HepG2 (cell line): ENCODE results near the gene C9orf43. TPM values are rescaled to one million over a fixed set of nuclear protein-coding genes. Genes with fewer than 3 reads are reported as not detected.

Experiments
- ATAC-seq: fragments of 200-7000 bp; cut with Tn5 transposase; 3 replicates; pipeline ENCODE4 v1.9.1; 2020; ENCODE audit warnings: mild to moderate bottlenecking, moderate library complexity
- BruUV-seq: library from RNA; stranded (reverse); fragments of 400-500 nt; replicated peaks from 2 replicates; lab custom pipeline; 2021; lab: Mats Ljungman, UMichigan
- CTCF ChIA-PET: fragments of 300-600 bp; formaldehyde crosslinking; extraction: SDS; loops from one replicate; lab custom pipeline; 2021; ENCODE audit warnings: low total read pairs, inconsistent platforms, low intra/inter-chr PET ratio; lab: Yijun Ruan, JAX
- POLR2A ChIA-PET: fragments of 350-600 bp; sonication (Branson Sonifier 250); formaldehyde crosslinking; loops from one replicate; lab custom pipeline; 2020; ENCODE audit warnings: antibody characterized with exemption, inconsistent platforms; lab: Yijun Ruan, JAX
- DNase-seq: peaks from one replicate; pipeline ENCODE4 v3.0.0-alpha.2; 2015; ENCODE audit warnings: low spot score
- FAIRE-seq: peaks from 3 replicates; lab custom pipeline; 2011; peaks lifted over from hg19 to GRCh38; lab: Jason Lieb, UNC
- H2AFZ ChIP-seq: one replicate; pipeline ENCODE4 v1.6.1; 2011; ENCODE audit warnings: low read length, inconsistent platforms
- H3K27ac ChIP-seq: fragments of 300-600 bp; 3 replicates; pipeline ENCODE4 v1.8.0; 2011; ENCODE audit warnings: mixed run types, mild to moderate bottlenecking, mixed read lengths, low read length, inconsistent platforms; ENCODE audit not compliant: insufficient read depth; ENCODE audit errors: extremely low read length
- H3K27me3 ChIP-seq, 2 experiments: fragments of 200-600 bp in 1 of 2; 2 replicates in 1 of 2; 3 replicates in 1 of 2; pipeline versions ENCODE4 v1.6.0 to v1.8.0; 2011; ENCODE audit warnings: low read length in 2 of 2, mild to moderate bottlenecking in 2 of 2, moderate library complexity in 2 of 2, inconsistent platforms in 1 of 2; ENCODE audit not compliant: insufficient read depth in 2 of 2, control insufficient read depth in 1 of 2
- H3K36me3 ChIP-seq, 2 experiments: fragments of 200-600 bp in 1 of 2; replicated peaks in 1 of 2; 2 replicates in 1 of 2; 3 replicates in 1 of 2; pipeline versions ENCODE4 v1.5.1 to v1.8.0; 2011; ENCODE audit warnings: low read length in 2 of 2, inconsistent platforms in 1 of 2; ENCODE audit not compliant: insufficient read depth in 2 of 2, control insufficient read depth in 1 of 2
- H3K4me1 ChIP-seq: 2 replicates; pipeline ENCODE4 v1.5.1; 2012; ENCODE audit warnings: low read length, inconsistent platforms; ENCODE audit not compliant: insufficient read depth
- H3K4me2 ChIP-seq: 2 replicates; pipeline ENCODE4 v1.6.0; 2011; ENCODE audit warnings: low read depth, low read length, inconsistent platforms
- H3K4me3 ChIP-seq, 3 experiments: fragments of 200-600 bp in 1 of 3; sonication (generic), shearing (Covaris generic) in 1 of 3; replicated peaks in 1 of 3; 2 replicates each; pipeline ENCODE4 v1.5.1; 2011 to 2016; ENCODE audit warnings: low read length in 3 of 3, inconsistent platforms in 2 of 3, low read depth in 2 of 3, mild to moderate bottlenecking in 2 of 3, control low read depth in 1 of 3, mixed read lengths in 1 of 3; ENCODE audit not compliant: insufficient read depth in 1 of 3
- H3K79me2 ChIP-seq: one replicate; pipeline ENCODE4 v1.6.1; 2011; ENCODE audit warnings: low read length, inconsistent platforms; ENCODE audit not compliant: insufficient read depth
- H3K9ac ChIP-seq: 2 replicates; pipeline ENCODE4 v1.6.0; 2011; ENCODE audit warnings: mild to moderate bottlenecking, low read depth, low read length, inconsistent platforms; ENCODE audit not compliant: insufficient read depth
- H3K9me3 ChIP-seq: 2 replicates; pipeline ENCODE4 v1.5.1; 2012; ENCODE audit warnings: mild to moderate bottlenecking, low read length
- H4K20me1 ChIP-seq: 2 replicates; pipeline ENCODE4 v1.6.0; 2011; ENCODE audit warnings: inconsistent platforms, mild to moderate bottlenecking, low read length, moderate library complexity; ENCODE audit not compliant: insufficient read depth
- CENPT ChIP-seq: sonication (generic); formaldehyde crosslinking; IDR thresholded peaks from 2 replicates; pipeline ENCODE4 v1.8.0; 2022; ENCODE audit warnings: low read depth, mild to moderate bottlenecking, moderate library complexity, missing genetic modification reagents
- ZNF496 ChIP-seq: sonication (generic); formaldehyde crosslinking; IDR thresholded peaks from 2 replicates; pipeline ENCODE4 v1.8.1; 2023; ENCODE audit warnings: mild to moderate bottlenecking, moderate library complexity, missing genetic modification reagents; ENCODE audit not compliant: insufficient replicate concordance
- WGBS: methylation state at CpG from one replicate; pipeline ENCODE4 v1.1.6; 2017; ENCODE audit warnings: low lambda C conversion rate; 5-methylcytosine and 5-hydroxymethylcytosine counted together
- in situ Hi-C: cut with HindIII; loops from 2 replicates; pipeline ENCODE4 v1.10.0; 2017; ENCODE audit warnings: low pct_unique_long_range_greater_than_20kb; ENCODE audit not compliant: extremely low pct_ligation_motif_present
- intact Hi-C: fragments of 100-400 bp; cut with micrococcal nuclease; formaldehyde crosslinking; loops from one replicate; pipeline ENCODE4 v1.10.0; 2022; ENCODE audit not compliant: unreplicated experiment
- polyA plus RNA-seq, 8 experiments: library from polyadenylated mRNA; depleted of rRNA in 3 of 8; stranded (reverse) in 7 of 8; unstranded in 1 of 8; fragments of >200 nt; fragmentation: Illumina TruSeq in 4 of 8; extraction: Trizol in 4 of 8; gene quantifications; 2 replicates each; pipeline versions ENCODE4 v1.2.1 to v1.2.3, GENCODE V29; 2011 to 2016; ENCODE audit warnings: low read depth in 4 of 8, missing spikeins in 1 of 8, mixed read lengths in 1 of 8; ENCODE audit not compliant: insufficient read depth in 1 of 8
- total RNA-seq, 5 experiments: library from RNA; depleted of rRNA; stranded (reverse); fragments of >200 nt; fragmentation: Illumina TruSeq; extraction: Trizol; gene quantifications; 2 replicates each; pipeline ENCODE4 v1.2.3, GENCODE V29; 2016; ENCODE audit warnings: low read depth in 1 of 5
- TF ChIP-seq, protein P1 (sequence below): sonication (generic); formaldehyde crosslinking; IDR thresholded peaks from 2 replicates; pipeline ENCODE4 v1.9.0; 2022; ENCODE audit warnings: low read depth, missing genetic modification reagents
- TF ChIP-seq, protein P2 (sequence below), 2 experiments: sonication (generic) in 1 of 2; formaldehyde crosslinking in 1 of 2; IDR thresholded peaks; 2 replicates each; pipeline versions ENCODE4 v1.4.0 to v1.6.1; 2016 to 2020; ENCODE audit warnings: borderline replicate concordance in 1 of 2, low read depth in 1 of 2, mild to moderate bottlenecking in 1 of 2, missing genetic modification reagents in 1 of 2
- TF ChIP-seq, protein P3 (sequence below): sonication (generic); formaldehyde crosslinking; IDR thresholded peaks from 2 replicates; pipeline ENCODE4 v1.4.0; 2020; ENCODE audit warnings: missing genetic modification reagents

Gene C9orf43
- total and polyA plus RNA-seq, 2 of the 13 experiments (the other 11 are each of a cell fraction or from before 2014, with no cell fraction given) = 0.24 to 0.31 TPM

DNA sequence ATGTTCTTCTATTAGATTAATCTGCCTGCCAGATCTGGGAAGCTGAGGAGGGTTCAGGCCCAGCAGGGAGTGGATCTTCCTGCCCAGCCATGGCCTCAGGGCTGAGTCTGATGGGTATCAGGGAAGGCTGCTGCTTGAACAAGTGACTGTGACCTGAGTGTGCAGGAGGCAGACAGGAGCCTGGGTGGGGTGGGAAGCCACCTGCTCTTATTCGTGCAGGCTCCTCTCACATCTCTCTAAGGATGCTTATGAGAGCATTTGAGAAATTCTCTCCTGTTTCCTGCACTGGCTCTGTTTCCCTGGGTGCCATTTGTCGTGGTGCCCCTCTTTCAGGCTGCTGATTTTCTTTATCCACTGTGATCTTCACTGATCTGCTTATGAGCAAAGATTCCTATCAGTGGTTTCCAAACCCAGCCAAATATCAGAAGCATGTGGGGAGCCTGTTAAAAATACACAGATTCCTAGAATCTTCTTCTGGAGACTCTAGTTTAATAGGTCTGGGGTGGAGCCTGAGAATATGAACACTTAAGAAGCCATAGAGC lies 55.1 kb downstream of the C9orf43 start:
- TF ChIP-seq CENPT = no peak
- TF ChIP-seq, protein P1, sequence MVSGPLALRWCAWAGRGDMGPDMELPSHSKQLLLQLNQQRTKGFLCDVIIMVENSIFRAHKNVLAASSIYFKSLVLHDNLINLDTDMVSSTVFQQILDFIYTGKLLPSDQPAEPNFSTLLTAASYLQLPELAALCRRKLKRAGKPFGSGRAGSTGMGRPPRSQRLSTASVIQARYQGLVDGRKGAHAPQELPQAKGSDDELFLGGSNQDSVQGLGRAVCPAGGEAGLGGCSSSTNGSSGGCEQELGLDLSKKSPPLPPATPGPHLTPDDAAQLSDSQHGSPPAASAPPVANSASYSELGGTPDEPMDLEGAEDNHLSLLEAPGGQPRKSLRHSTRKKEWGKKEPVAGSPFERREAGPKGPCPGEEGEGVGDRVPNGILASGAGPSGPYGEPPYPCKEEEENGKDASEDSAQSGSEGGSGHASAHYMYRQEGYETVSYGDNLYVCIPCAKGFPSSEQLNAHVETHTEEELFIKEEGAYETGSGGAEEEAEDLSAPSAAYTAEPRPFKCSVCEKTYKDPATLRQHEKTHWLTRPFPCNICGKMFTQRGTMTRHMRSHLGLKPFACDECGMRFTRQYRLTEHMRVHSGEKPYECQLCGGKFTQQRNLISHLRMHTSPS (CRISPR knock-in tag) = no peak
- TF ChIP-seq, protein P2, sequence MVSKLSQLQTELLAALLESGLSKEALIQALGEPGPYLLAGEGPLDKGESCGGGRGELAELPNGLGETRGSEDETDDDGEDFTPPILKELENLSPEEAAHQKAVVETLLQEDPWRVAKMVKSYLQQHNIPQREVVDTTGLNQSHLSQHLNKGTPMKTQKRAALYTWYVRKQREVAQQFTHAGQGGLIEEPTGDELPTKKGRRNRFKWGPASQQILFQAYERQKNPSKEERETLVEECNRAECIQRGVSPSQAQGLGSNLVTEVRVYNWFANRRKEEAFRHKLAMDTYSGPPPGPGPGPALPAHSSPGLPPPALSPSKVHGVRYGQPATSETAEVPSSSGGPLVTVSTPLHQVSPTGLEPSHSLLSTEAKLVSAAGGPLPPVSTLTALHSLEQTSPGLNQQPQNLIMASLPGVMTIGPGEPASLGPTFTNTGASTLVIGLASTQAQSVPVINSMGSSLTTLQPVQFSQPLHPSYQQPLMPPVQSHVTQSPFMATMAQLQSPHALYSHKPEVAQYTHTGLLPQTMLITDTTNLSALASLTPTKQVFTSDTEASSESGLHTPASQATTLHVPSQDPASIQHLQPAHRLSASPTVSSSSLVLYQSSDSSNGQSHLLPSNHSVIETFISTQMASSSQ (IDR thresholded peaks at IDR 0.05; ENCODE audit: low read depth) = no peak
- TF ChIP-seq, protein P2 (CRISPR knock-in tag; IDR thresholded peaks at IDR 0.05; ENCODE audit: borderline replicate concordance) = no peak
- TF ChIP-seq ZNF496 (CRISPR knock-in tag) = no peak
- TF ChIP-seq, protein P3, sequence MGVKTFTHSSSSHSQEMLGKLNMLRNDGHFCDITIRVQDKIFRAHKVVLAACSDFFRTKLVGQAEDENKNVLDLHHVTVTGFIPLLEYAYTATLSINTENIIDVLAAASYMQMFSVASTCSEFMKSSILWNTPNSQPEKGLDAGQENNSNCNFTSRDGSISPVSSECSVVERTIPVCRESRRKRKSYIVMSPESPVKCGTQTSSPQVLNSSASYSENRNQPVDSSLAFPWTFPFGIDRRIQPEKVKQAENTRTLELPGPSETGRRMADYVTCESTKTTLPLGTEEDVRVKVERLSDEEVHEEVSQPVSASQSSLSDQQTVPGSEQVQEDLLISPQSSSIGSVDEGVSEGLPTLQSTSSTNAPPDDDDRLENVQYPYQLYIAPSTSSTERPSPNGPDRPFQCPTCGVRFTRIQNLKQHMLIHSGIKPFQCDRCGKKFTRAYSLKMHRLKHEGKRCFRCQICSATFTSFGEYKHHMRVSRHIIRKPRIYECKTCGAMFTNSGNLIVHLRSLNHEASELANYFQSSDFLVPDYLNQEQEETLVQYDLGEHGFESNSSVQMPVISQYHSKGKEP (CRISPR knock-in tag) = no peak
- intact Hi-C loops (no loop called here), in situ Hi-C loops (no loop called here)
- WGBS = 52% methylated on average over 2 of the region's 2 CpGs
- Histone ChIP-seq H3K4me3 (peak overlapping the region; percentile 37 to 92 (median 82)), H3K27ac (no peak overlapping the region), H3K9me3 (no peaks in the 10 kb centered on the region), H3K27me3 (no peaks in the 10 kb centered on the region), H2AFZ (no peak overlapping the region), H3K36me3 (0 out of 5 replicates have a peak, but pooled peaks cover 0 to 1% of the 10 kb centered on the region in 2 experiments), H3K4me2 (peak overlapping the region; percentile 97), H4K20me1 (no peaks in the 10 kb centered on the region), H3K79me2 (peaks cover 71% of the 10 kb centered on the region), H3K9ac (peak overlapping the region; percentile 21; the same call in 1 of the 2 replicates), H3K4me1 (peaks cover 88% of the 10 kb centered on the region)
- no TSS peak for BruUV-seq
- ChIA-PET POLR2A (interaction anchor here (0.8 kb wide), 1 partner anchor 56 kb away, joined by 3 read pairs; the partner anchor contains the start of genes C9orf43 and POLE3), CTCF (no interaction called here)
- no peak for FAIRE-seq
- no peak for ATAC-seq
- no peak for DNase-seq
